GM12874 (cell line): Measurements from ENCODE around the gene THSD4.

Source experiments
- CTCF ChIP-seq: IDR thresholded peaks from 2 replicates; pipeline ENCODE4 v1.5.1; 2011; ENCODE audit warnings: low read depth, mild to moderate bottlenecking, control low read depth, low read length, moderate library complexity; ENCODE audit not compliant: insufficient read depth

THSD4 gene

GRCh38 chr15:71089801-71090200 is 25.5 kb upstream of the THSD4 start:
- TF ChIP-seq CTCF, result no peak

GRCh38 chr15:71091601-71092000 is 23.7 kb upstream of the THSD4 start:
- no peak for TF ChIP-seq CTCF

GRCh38 chr15:71092056-71092600 is 23.1 kb upstream of the THSD4 start:
- TF ChIP-seq CTCF, result no peak

GRCh38 chr15:71093054-71094024 is 21.9 kb upstream of the THSD4 start:
- TF ChIP-seq CTCF, result no peak

GRCh38 chr15:71094137-71094536 is 21.1 kb upstream of the THSD4 start:
- TF ChIP-seq CTCF, result no peak

GRCh38 chr15:71096676-71097075 is 18.6 kb upstream of the THSD4 start:
- no peak for TF ChIP-seq CTCF

GRCh38 chr15:71097890-71098289 is 17.4 kb upstream of the THSD4 start:
- TF ChIP-seq CTCF, result no peak
